Stomach (tissue), 4 donors: ENCODE measurements around the gene AKAP10.

Experiments
- EP300 ChIP-seq: sonication (generic); formaldehyde crosslinking; IDR thresholded peaks from one replicate; pipeline ENCODE4 v1.6.1; 2017; ENCODE audit warnings: antibody characterized with exemption
- POLR2A ChIP-seq, 4 donors: fragments of 450-650 bp; IDR thresholded peaks; one replicate each; pipeline ENCODE4 v1.6.1; 2016; ENCODE audit warnings: antibody characterized with exemption in 4 of 4, control low read depth in 2 of 4, mild to moderate bottlenecking in 1 of 4, moderate library complexity in 1 of 4
- POLR2AphosphoS5 ChIP-seq, 3 donors: sonication (generic); formaldehyde crosslinking; IDR thresholded peaks; one replicate each; pipeline ENCODE4 v1.6.1; 2016; ENCODE audit warnings: antibody characterized with exemption in 3 of 3
- TF ChIP-seq, protein P1 (sequence below), 7 experiments: fragments of 450-650 bp in 4 of 7; fragments of 200-600 bp in 3 of 7; sonication (generic) in 3 of 7; IDR thresholded peaks; one replicate each; pipeline ENCODE4 v1.5.1; 2016 to 2019; ENCODE audit warnings: antibody characterized with exemption in 7 of 7, control low read depth in 2 of 7, mild to moderate bottlenecking in 1 of 7

DNA sequence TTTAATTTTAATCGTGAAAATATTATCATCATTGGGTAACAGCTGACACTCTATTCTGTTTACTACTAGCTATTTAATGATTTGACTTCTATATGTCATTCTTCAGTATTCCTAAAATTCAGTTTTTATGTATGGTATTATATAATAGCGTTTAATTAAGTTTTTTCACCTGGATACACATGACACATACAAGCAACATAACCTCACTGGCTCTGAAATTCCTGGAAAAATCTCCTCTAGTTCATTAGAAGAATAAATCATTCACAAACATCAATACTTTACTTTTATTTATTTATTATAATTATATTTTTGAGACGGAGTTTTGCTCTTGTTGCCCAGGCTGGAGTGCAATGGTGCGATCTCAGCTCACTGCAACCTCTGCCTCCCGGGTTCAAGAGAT lies 44.0 kb downstream of the AKAP10 start:
- TF ChIP-seq, protein P1, sequence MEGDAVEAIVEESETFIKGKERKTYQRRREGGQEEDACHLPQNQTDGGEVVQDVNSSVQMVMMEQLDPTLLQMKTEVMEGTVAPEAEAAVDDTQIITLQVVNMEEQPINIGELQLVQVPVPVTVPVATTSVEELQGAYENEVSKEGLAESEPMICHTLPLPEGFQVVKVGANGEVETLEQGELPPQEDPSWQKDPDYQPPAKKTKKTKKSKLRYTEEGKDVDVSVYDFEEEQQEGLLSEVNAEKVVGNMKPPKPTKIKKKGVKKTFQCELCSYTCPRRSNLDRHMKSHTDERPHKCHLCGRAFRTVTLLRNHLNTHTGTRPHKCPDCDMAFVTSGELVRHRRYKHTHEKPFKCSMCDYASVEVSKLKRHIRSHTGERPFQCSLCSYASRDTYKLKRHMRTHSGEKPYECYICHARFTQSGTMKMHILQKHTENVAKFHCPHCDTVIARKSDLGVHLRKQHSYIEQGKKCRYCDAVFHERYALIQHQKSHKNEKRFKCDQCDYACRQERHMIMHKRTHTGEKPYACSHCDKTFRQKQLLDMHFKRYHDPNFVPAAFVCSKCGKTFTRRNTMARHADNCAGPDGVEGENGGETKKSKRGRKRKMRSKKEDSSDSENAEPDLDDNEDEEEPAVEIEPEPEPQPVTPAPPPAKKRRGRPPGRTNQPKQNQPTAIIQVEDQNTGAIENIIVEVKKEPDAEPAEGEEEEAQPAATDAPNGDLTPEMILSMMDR (IDR thresholded peaks at IDR 0.05), result no peak
- TF ChIP-seq POLR2A (IDR thresholded peaks at IDR 0.05) (no peak), POLR2AphosphoS5 (IDR thresholded peaks at IDR 0.05) (no peak), EP300 (no peak)
